Endothelial cell of umbilical vein (primary cell): ENCODE measurements around the gene GNE. TPM values are rescaled to one million over a fixed set of nuclear protein-coding genes. Genes with fewer than 3 reads are reported as not detected.

Experiments
- BruUV-seq: library from RNA; stranded (reverse); fragments of 400-500 nt; replicated peaks from 2 replicates; lab custom pipeline; 2021; lab: Mats Ljungman, UMichigan
- CTCF ChIA-PET: fragments of 300-600, 350-600 bp; sonication (Branson Sonifier 250); formaldehyde crosslinking; loops from one replicate; lab custom pipeline; 2021; ENCODE audit warnings: antibody characterized with exemption, inconsistent platforms; lab: Charles Lee
- POLR2A ChIA-PET: fragments of 300-600, 350-600 bp; sonication (Branson Sonifier 250); formaldehyde crosslinking; loops from one replicate; lab custom pipeline; 2021; ENCODE audit warnings: antibody characterized with exemption, inconsistent platforms; lab: Charles Lee
- DNase-seq: peaks from one replicate; pipeline ENCODE4 v3.0.0-alpha.2; 2011; ENCODE audit warnings: low read depth, low spot score
- FAIRE-seq: peaks from 2 replicates; lab custom pipeline; 2011; peaks lifted over from hg19 to GRCh38; lab: Jason Lieb, UNC
- H2AFZ ChIP-seq: 2 replicates; pipeline ENCODE4 v1.6.0; 2012; ENCODE audit warnings: low read depth, low read length, control low read depth, inconsistent platforms
- H3K27ac ChIP-seq: 2 replicates; pipeline ENCODE4 v1.5.1; 2011; ENCODE audit warnings: low read depth, mild to moderate bottlenecking, control low read depth, low read length, moderate library complexity; ENCODE audit not compliant: insufficient read depth
- H3K27me3 ChIP-seq, 2 experiments: 2 replicates each; pipeline versions ENCODE4 v1.6.0 to v1.6.1; 2011; ENCODE audit warnings: low read length in 2 of 2, mixed read lengths in 1 of 2; ENCODE audit not compliant: control insufficient read depth in 2 of 2, insufficient read depth in 2 of 2
- H3K36me3 ChIP-seq, 2 experiments: 2 replicates in 1 of 2; 3 replicates in 1 of 2; pipeline ENCODE4 v1.5.1; 2011; ENCODE audit warnings: low read length in 2 of 2, mild to moderate bottlenecking in 1 of 2, moderate library complexity in 1 of 2; ENCODE audit not compliant: control insufficient read depth in 2 of 2, insufficient read depth in 2 of 2; ENCODE audit errors: extremely low read depth in 1 of 2
- H3K4me1 ChIP-seq: 3 replicates; pipeline ENCODE4 v1.5.1; 2011; ENCODE audit warnings: mild to moderate bottlenecking, low read length; ENCODE audit not compliant: control insufficient read depth, insufficient read depth; ENCODE audit errors: extremely low read depth
- H3K4me2 ChIP-seq: 2 replicates; pipeline ENCODE4 v1.6.1; 2011; ENCODE audit warnings: low read length, control low read depth, mixed read lengths; ENCODE audit not compliant: insufficient read depth
- H3K4me3 ChIP-seq, 3 experiments: fragments of 200-600 bp in 1 of 3; sonication (generic), shearing (Covaris generic) in 1 of 3; replicated peaks in 1 of 3; 2 replicates each; pipeline ENCODE4 v1.5.1; 2011 to 2016; ENCODE audit warnings: control low read depth in 3 of 3, low read length in 3 of 3, mild to moderate bottlenecking in 2 of 3, inconsistent platforms in 1 of 3, low read depth in 1 of 3, moderate library complexity in 1 of 3; ENCODE audit not compliant: insufficient read depth in 1 of 3
- H3K79me2 ChIP-seq: 2 replicates; pipeline ENCODE4 v1.6.0; 2012; ENCODE audit warnings: low read length, inconsistent platforms; ENCODE audit not compliant: control insufficient read depth, insufficient read depth
- H3K9ac ChIP-seq: replicated peaks from 2 replicates; pipeline ENCODE3; 2011; ENCODE audit warnings: low read length, control low read depth; ENCODE audit not compliant: insufficient read depth; ENCODE audit errors: extremely low read depth
- H3K9me1 ChIP-seq: replicated peaks from 3 replicates; pipeline ENCODE4 v1.6.0; 2011; ENCODE audit warnings: mild to moderate bottlenecking, low read length; ENCODE audit not compliant: control insufficient read depth, insufficient read depth; ENCODE audit errors: extremely low read depth
- H3K9me3 ChIP-seq: replicated peaks from 2 replicates; pipeline ENCODE4 v1.5.1; 2012; ENCODE audit warnings: low read length, inconsistent platforms; ENCODE audit not compliant: control insufficient read depth, insufficient read depth
- H4K20me1 ChIP-seq: replicated peaks from 2 replicates; pipeline ENCODE3; 2011; ENCODE audit warnings: mild to moderate bottlenecking, low read length; ENCODE audit not compliant: control insufficient read depth, insufficient read depth; ENCODE audit errors: extremely low read depth
- CTCF ChIP-seq, 2 donors: IDR thresholded peaks; 1 replicate in 1 of 2; 2 replicates in 1 of 2; pipeline ENCODE4 v1.5.1; 2011; ENCODE audit warnings: low read length in 2 of 2, mild to moderate bottlenecking in 2 of 2, moderate library complexity in 2 of 2, control low read depth in 1 of 2, inconsistent platforms in 1 of 2, low read depth in 1 of 2; ENCODE audit not compliant: insufficient read depth in 1 of 2; ENCODE audit errors: extremely low read depth in 1 of 2
- EZH2 ChIP-seq: IDR thresholded peaks from 2 replicates; pipeline ENCODE4 v1.6.1; 2012; ENCODE audit warnings: borderline replicate concordance, low read depth, mild to moderate bottlenecking, moderate library complexity, low read length, inconsistent platforms; ENCODE audit not compliant: severe bottlenecking
- FOS ChIP-seq: IDR thresholded peaks from 2 replicates; pipeline ENCODE4 v1.6.1; 2011; ENCODE audit warnings: mild to moderate bottlenecking, low read length, moderate library complexity, borderline replicate concordance; ENCODE audit not compliant: insufficient read depth
- GATA2 ChIP-seq: IDR thresholded peaks from 2 replicates; pipeline ENCODE4 v1.7.0; 2011; ENCODE audit warnings: low read depth, mild to moderate bottlenecking, moderate library complexity, mixed read lengths, low read length; ENCODE audit not compliant: insufficient read length, insufficient read depth
- JUN ChIP-seq: IDR thresholded peaks from 2 replicates; pipeline ENCODE4 v1.6.1; 2011; ENCODE audit warnings: borderline replicate concordance, low read depth; ENCODE audit not compliant: insufficient read length, insufficient read depth
- MAX ChIP-seq: IDR thresholded peaks from 2 replicates; pipeline ENCODE4 v1.6.1; 2011; ENCODE audit not compliant: insufficient read depth, insufficient read length
- MYC ChIP-seq: IDR thresholded peaks from one replicate; pipeline ENCODE4 v1.6.1; 2011; ENCODE audit warnings: mild to moderate bottlenecking, low read depth, low read length
- POLR2A ChIP-seq: IDR thresholded peaks from 2 replicates; pipeline ENCODE4 v1.6.1; 2012; ENCODE audit warnings: low read depth, mild to moderate bottlenecking, control low read depth, low read length
- POLR2AphosphoS5 ChIP-seq: IDR thresholded peaks from 2 replicates; pipeline ENCODE4 v1.6.1; 2012; ENCODE audit warnings: low read depth, mild to moderate bottlenecking, control low read depth, low read length, moderate library complexity; ENCODE audit not compliant: insufficient read depth
- dilution Hi-C: fragments of 300-500 bp; cut with MboI; formaldehyde crosslinking; loops from one replicate; pipeline ENCODE4 v1.15.0; 2019; ENCODE audit warnings: low sequenced_read_pairs; ENCODE audit not compliant: extremely low pct_ligation_motif_present
- intact Hi-C: fragments of 100-400 bp; cut with micrococcal nuclease; formaldehyde crosslinking; loops from one replicate; pipeline ENCODE4 v1.10.0; 2022
- polyA plus RNA-seq, 4 experiments: library from polyadenylated mRNA; depleted of rRNA in 3 of 4; stranded (reverse) in 3 of 4; unstranded in 1 of 4; fragments of >200 nt; gene quantifications; 2 replicates each; pipeline versions ENCODE4 v1.2.1 to v1.2.3, GENCODE V29; 2011 to 2012; ENCODE audit warnings: missing spikeins in 1 of 4
- total RNA-seq: library from RNA; stranded (reverse); gene quantifications from 2 replicates; pipeline ENCODE4 v1.2.3, GENCODE V29; 2021

GNE gene
- total and polyA plus RNA-seq, 2 donors (not counting 3 experiments of a cell fraction or from before 2014, with no cell fraction given), result 8.5 to 11.4 TPM

- H3K4me1 ChIP-seq, result peaks cover 31% of the 10 kb centered on the region
- H3K27me3 ChIP-seq, result no peaks in the 10 kb centered on the region
- no peaks in the 10 kb centered on the region for H3K9me3 ChIP-seq
- no peaks in the 10 kb centered on the region for H4K20me1 ChIP-seq
- ChIA-PET CTCF (interaction anchor here (0.6 to 4.3 kb wide), 17 partner anchors 10 to 236 kb away, joined by 3 to 29 read pairs (median 7); partner anchors contain the start of gene GLIPR2), POLR2A (interaction anchor here (1.0 to 1.7 kb wide), 2 partner anchors 10 to 25 kb away, joined by 4 to 8 read pairs; no protein-coding TSS in a partner anchor)
- H3K79me2 ChIP-seq, result peaks cover 52% of the 10 kb centered on the region
- H3K27ac ChIP-seq, result peak overlapping the region; percentile 78
- H2AFZ ChIP-seq, result peak overlapping the region; percentile 46
- H3K4me2 ChIP-seq, result peak overlapping the region; percentile 89
- peak overlapping the region; percentile 96 for H3K9ac ChIP-seq
- dilution Hi-C loops (no loop called here), intact Hi-C loops (loop anchor here (5.0 kb wide), 1 partner anchor 136 kb away; no protein-coding TSS in a partner anchor)
- FAIRE-seq (peak; percentile 67), DNase-seq (peak; percentile 46)
- H3K9me1 ChIP-seq, result no peaks in the 10 kb centered on the region
- TSS peak; percentile 53 for BruUV-seq
- H3K36me3 ChIP-seq, result no peaks in the 10 kb centered on the region
- TF ChIP-seq EZH2 (no peak), GATA2 (no peak), MAX (no peak), CTCF (IDR thresholded peaks at IDR 0.05; ENCODE audit: extremely low read depth in 1 of 2, insufficient read depth in 1 of 2, low read depth in 1 of 2, low read length in 2 of 2) (no peak), POLR2AphosphoS5 (no peak), FOS (no peak), POLR2A (no peak), JUN (no peak), MYC (no peak)
- H3K4me3 ChIP-seq, result peak overlapping the region; percentile 80 to 93 (median 90)
Observed at GRCh38 chr9:36191290-36191645, 67.0 kb downstream of the GNE start.
